Measurements from ENCODE around the gene HSD11B2.
"Not testable (repeated sequence)": the region's sequence is repeated elsewhere in the genome, so short reads cannot be mapped to it uniquely, and the experiment has no call there.

Gene HSD11B2

GRCh38 chr16:67413978-67414911 lies 16.7 kb upstream of the HSD11B2 start:
- FAIRE-seq (no peak), DNase-seq (ENCODE audit: low spot score) (no peak)

DNA sequence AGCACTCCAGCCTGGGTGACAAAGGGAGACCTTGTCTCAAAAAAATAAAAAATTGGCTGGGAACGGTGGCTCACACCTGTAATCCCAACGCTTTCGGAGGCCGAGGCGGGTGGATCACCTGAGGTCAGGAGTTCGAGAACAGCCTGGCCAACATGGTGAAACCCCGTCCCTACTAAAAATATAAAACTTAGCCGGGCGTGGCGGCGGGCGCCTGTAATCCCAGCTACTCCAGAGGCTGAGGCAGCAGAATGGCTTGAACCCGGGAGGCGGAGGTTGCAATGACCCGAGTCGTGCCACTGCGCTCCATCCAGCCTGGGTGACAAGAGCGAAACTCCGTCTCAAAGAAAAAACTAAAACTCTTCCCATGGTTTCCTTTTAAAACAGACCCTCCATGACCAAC lies 15.5 kb upstream of the HSD11B2 start:
- not testable (repeated sequence) for FAIRE-seq; DNase-seq (ENCODE audit: low spot score)

- FAIRE-seq (no peak), DNase-seq (ENCODE audit: low spot score) (peak; percentile 17)
These were observed 14.8 kb upstream of the HSD11B2 start, which contains the start of gene ZDHHC1 for GRCh38 chr16:67415872-67416793. TSS of gene ZDHHC1 (minus strand) at chr16:67416477. CDS start at chr16:67407775, 8,702 bp downstream.

DNA sequence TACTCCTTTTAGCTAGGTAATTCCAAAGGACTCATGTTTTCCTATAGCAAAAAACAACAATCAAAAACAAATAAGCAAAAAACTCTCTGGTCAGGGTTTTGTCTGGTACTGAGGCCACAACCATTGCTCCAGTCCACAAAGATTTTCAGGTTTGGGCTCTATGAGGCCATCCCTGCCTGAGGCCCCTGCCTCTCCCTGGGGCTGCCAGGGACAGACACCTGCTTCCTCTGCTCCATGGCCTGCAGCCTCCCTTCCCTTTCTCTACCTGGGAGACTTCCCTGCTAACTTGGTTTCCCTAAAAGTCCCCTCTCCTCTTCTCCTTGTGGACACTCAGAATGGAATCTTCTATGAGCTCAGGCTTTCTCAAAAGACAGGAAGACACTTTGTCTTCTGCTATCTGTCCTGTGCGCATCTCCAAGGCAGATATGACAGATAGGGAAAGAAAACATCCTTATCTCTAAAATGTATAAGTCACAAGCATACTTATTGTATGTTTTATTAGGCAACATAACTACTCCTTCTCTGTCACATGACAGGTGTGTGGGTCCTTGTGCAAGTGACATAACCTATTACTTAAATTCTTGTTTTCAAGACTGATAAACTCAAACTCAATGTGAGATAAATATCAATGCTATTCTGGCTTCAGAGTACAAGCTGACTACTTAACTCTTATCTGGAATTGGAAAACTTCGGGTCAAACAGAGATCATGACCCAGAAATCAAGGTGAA lies 13.4 kb upstream of the HSD11B2 start:
- FAIRE-seq (no peak), DNase-seq (ENCODE audit: low spot score) (no peak)

DNA sequence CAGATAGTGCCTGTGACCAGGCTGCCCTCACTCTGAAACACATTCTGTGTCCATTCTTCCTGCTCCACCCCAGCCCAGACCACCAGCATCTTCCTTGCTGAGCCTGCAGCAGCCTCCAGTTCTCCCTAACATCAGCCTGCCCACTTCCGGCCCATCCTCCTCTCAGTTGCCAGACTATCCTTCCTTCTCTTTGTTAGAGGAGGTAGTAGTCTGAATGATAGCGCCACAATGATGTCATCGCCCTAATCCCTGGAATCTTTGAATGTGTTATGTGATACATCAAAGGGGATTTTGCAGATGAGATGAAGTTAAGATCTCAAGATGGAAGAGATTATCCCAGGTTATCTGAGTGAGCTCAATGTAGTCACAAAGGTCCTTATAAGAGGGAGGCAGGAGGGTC lies 11.4 kb upstream of the HSD11B2 start:
- DNase-seq (ENCODE audit: low spot score) (no peak), FAIRE-seq (no peak)

DNA sequence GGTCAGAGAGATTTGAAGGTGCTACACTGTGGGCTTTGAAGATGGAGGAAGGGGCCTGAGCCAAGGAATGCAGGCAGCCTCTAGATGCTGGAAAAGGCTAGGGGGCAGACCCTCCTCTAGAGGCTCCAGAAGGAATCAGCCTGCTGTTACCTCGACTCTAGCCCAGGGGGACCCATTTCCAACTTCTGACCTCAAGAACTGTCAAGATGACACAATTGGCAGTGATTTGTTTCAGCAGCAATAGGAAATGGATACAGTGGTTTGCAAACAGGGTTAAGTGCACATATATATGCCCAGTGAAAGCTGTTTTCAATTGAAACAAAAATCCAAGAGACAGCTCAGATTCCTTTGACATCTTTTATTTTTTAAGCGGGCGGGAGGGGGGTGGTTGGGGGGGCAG lies 11.0 kb upstream of the HSD11B2 start:
- DNase-seq (ENCODE audit: low spot score) (no peak), FAIRE-seq (no peak)

- DNase-seq (ENCODE audit: low spot score) (no peak), FAIRE-seq (no peak)
These were observed 9.9 kb upstream of the HSD11B2 start for GRCh38 chr16:67421030-67421429.

DNA sequence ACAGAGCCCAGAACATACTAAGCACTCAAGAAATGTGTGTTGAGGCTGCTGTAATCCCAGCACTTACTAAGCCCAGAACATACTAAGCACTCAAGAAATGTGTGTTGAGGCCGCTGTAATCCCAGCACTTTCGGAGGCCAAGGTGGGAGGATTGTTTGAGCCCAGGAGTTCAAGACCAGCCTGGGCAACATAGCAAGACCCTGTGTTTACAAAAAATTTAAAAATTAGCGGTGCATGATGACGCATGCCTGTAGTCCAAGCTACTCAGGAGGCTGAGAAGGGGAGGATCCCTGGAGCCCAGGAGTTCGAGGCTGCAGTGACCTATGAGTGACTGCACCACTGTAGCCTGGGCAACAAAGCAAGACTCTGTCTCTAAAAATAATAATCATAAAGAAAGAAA lies 7.9 kb upstream of the HSD11B2 start:
- DNase-seq (ENCODE audit: low spot score) (no peak), FAIRE-seq (no peak)

DNA sequence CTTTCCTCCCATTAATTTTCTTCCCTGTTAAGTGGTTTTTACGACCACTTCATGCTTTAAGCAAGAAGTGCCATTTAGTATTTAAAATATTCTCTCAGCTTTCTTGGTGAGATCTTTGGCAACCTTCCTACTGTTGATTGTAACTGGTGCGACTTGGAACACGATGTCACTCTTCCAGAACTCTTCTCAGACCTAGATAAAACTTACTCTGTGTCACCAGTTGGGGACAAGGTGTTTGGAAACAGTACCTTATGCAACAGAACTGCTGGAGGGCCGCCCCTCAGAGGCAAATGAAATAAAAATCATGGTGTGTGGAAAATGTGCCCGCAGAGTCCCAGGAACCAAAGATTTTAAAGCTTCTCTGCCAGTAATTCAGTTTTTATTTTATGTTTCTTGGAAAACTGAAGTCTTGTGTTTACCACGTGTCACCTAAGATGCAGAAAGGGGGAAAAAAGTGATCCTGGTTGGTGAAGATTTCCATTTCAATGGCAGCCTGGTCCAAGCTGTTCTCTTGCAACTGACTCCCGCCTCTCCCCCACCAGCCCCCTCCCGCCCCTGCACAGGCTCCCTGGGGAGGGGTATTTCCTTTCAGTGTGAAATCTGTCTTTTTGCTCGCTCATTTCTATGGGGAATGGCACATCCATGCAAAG lies 7.2 kb upstream of the HSD11B2 start:
- FAIRE-seq (no peak), DNase-seq (ENCODE audit: low spot score) (no peak)

DNA sequence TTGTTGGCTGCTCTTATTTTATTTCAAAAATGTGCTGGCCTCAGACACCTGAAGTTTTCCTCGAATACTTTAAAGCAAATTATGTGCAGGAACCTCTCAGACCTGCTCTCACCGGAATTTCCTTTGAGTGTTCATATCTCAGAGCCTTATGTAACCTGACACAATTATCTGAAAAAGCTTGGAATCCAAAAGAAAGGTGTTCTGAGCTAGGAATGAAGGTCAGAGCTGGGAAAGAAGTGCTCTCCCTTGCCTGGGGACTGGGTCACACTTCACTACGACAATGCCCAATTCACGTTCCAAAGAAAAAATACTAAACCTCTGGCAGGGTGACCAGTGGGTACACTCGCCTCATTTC lies 6.7 kb upstream of the HSD11B2 start:
- no peak for DNase-seq (ENCODE audit: low spot score)
- FAIRE-seq: no peak

GRCh38 chr16:67425061-67425460 lies 5.9 kb upstream of the HSD11B2 start:
- DNase-seq (ENCODE audit: low spot score): no peak
- no peak for FAIRE-seq

- FAIRE-seq (no peak), DNase-seq (ENCODE audit: low spot score) (no peak)
These were observed 5.3 kb upstream of the HSD11B2 start for GRCh38 chr16:67425580-67425979.

DNA sequence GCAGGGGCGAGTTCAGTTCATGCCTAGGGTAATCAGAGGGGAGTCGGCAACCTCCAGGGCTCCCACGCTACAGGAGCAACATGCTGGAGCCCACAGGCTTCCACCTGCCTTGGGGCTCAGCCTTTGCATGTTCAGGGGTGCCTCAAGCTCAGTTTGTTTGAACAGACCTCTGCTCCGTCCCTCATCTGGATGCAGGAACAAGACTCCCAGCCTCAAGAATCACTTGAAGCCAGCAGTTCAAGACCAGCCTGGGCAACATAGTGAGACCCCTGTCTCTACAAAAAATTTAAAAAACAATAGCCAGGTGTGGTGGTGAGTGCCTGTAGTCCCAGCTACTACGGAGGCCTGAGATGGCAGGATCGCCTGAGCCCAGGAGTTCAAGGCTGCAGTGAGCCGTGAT lies 4.9 kb upstream of the HSD11B2 start:
- DNase-seq (ENCODE audit: low spot score): no peak
- no peak for FAIRE-seq

DNA sequence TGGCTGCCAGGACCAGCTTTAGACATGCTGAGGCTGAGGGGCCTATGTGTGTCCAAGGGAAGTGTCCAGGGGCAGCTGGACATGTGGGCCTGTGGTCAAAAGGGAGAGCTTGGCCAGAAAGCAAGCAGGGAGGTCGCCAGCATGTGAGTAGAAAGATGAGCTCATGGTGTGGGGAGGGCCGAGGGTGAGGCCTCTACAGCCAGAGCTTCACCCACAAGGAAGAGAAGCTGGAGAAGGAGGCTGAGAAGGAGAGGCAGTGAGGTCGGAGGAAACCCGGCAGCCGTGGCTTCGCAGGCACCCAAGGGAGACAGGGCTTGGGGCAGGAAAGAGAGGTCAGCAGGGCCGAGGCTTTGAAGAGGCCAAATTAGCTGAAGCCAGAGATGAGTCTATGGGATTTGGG lies 4.0 kb upstream of the HSD11B2 start:
- no peak for FAIRE-seq
- no peak for DNase-seq (ENCODE audit: low spot score)

DNA sequence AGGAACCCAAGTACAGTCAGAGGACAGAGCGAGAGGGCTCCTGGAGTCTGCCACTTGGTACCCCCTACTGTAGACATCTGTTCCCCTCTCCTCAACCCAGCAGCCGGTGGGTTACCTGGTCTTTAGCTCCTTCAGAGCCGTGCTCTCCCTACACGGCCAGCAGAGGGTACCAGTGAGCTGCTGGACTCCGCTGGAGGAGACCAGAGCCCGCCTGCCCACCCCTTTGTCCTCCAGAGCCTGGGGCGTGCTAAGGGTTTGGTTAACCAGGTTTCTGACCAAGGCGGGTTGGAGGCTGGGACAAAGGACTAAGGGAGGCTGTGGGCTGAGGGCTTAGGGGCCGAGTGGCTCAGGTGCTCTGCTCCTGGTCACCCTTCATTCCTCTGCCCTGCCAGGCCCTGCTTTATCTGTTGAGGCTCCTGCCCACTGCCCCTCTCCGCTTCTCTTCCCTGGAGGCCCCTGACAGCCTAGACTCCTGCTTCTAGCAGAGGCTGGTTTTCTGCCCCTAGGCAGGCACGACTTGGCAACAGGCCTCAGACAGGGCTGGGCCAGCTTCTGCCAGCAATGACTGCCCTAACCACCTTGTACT lies 2.7 kb upstream of the HSD11B2 start:
- DNase-seq (ENCODE audit: low spot score) (peak; percentile 16), FAIRE-seq (no peak)

DNA sequence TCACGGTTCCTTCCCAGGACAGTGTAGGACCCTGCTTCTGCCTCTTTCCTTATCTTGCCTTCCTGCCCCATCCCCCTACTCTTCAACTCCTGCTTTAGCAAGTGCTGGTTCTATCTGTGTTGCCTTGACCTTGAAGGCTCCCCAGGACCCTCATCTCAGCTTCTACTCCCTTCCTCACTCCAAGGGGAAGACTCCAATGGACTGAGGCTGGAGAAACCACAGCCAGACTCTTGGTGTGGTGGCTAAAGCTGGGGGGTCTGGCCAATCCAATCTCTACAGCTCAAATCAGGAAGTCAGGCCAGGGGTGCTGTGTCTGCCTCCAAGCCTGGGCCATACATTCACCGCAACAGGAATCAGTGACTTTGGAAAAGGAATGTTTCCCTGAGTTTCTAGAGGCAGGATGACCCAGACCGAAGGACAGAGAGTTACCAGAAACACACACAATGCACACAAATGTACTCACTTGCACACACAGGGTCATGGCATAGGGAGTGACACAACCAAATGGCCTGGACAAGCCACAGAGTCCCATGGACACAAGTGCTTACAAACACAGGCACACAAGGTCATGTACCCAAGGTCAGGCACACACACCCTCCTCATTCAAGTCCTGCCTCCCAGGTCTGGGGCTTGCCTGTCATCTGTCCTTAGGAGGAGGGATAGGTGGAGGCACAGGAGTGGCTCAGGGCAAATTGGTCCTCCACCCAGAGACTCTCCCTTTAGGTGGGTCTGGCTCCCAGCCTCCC lies 1.7 kb upstream of the HSD11B2 start:
- DNase-seq (ENCODE audit: low spot score) (no peak), FAIRE-seq (no peak)

DNA sequence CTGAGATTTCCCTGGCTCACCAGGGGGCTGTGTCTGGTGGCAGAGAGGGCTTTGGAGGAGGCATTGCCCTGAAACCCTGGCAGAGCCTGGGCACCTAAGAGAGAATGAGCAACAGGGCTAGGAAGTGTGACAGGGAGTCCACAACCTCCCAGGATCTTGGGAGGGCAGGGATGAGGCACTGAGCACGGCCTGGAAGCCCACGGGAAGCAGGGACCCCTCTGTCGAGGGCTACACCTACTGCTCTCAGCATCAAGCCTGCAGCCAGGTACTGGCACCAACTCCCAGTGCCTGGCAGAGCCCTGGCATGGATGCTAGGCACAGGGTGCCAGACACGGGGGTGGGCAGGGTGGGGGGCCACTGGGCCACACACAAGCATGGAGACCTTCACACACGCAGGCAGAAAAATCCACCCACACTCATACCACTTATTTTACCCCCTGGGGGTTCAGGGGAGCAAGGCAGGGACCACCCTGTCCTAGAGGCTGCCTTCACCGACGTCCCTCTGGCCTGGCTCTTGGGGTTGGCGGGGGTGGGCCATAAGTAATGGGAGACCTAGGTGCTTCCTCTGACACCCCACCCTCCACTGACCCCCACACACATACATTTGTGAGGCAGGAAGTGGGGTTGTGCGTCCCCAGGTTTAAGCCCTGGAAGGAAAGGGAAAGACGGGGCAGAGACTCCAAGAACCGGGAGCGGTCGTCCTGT lies 970 bp upstream of the HSD11B2 start:
- no peak for FAIRE-seq
- DNase-seq (ENCODE audit: low spot score): no peak

DNA sequence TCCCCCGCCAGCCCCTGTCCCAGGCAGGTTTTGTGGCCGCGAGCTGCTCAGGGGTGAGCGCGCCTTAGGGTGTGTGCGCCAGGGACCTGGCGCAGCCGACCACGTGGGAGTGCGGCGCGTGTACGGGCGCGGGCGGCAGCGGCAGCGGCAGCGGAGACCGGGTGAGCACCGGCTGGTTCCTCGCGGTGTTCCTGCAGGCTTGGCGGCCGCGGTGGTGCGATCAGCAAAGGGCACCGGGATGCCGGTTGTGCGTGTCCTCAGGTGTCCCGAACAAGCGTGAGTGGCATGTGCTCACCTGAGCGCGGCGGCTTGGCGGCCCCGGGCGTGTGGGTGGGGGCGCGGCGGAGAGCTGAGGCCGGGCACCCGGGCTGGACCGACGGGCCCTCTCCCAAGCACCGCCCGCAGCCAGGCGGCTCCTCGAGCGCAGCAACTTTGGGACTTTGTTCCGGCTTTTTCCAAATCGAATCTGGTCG lies 381 bp upstream of the HSD11B2 start:
- FAIRE-seq (no peak), DNase-seq (ENCODE audit: low spot score) (no peak)

Measured in RCC 7860 (cell line).